22Rv1 (cell line): ENCODE measurements around the gene DHCR24.

Experiments
- H3K27ac ChIP-seq: fragments of 450-650 bp; 2 replicates; pipeline ENCODE4 v1.5.1; 2017
- ZFX ChIP-seq: fragments of 450-650 bp; IDR thresholded peaks from 2 replicates; pipeline ENCODE4 v1.6.1; 2017; ENCODE audit warnings: antibody characterized with exemption, borderline replicate concordance
- TF ChIP-seq, protein P1 (sequence below): fragments of 450-650 bp; IDR thresholded peaks from 2 replicates; pipeline ENCODE4 v1.5.1; 2017; ENCODE audit warnings: mild to moderate bottlenecking

The DHCR24 gene

DNA sequence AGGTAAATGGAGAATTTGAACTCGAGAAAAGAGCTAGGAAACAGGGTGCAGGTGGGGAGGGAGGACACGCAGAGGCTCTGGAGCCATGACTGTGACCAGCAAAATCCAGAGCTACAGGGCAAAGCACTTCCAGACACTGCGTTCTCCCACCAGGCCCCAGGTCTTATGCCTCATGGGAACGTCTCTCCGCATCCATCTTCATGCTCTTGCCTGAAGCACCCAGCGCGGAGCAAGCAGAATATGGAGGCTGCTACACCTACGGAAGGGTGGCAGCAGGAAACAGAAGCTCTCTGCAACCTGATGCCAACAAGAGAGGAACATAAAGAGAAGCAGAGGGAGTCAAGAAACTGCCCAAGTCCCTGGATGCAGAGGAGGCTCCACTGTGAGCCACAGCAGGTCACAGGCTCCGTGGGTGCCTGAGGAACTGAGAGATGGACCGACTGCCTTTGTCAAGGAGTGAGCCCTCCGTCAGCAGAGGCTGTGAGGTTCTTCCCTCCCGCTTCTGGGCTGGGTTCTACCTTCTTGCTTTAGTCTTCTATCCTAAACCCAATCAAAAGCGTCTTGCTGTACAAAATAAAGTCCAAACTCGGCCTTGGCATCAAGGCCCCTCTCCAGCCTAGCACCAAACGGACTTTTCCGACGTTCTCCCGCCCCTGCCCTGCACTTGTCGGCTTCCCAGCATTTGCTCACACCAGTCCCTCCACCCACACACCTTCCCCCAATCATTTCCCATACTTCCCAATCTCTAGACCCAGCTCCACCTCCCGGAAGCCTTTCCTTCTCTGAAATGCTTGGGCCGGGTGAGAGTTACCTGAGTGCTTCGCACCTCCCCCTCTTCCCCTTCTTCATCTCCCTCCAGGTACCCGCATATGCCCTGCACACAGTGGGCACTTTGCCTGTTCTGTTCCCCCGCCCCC, 930 bp downstream of the DHCR24 start:
- peak overlapping the region; percentile 96 for H3K27ac ChIP-seq
- TF ChIP-seq, protein P1, sequence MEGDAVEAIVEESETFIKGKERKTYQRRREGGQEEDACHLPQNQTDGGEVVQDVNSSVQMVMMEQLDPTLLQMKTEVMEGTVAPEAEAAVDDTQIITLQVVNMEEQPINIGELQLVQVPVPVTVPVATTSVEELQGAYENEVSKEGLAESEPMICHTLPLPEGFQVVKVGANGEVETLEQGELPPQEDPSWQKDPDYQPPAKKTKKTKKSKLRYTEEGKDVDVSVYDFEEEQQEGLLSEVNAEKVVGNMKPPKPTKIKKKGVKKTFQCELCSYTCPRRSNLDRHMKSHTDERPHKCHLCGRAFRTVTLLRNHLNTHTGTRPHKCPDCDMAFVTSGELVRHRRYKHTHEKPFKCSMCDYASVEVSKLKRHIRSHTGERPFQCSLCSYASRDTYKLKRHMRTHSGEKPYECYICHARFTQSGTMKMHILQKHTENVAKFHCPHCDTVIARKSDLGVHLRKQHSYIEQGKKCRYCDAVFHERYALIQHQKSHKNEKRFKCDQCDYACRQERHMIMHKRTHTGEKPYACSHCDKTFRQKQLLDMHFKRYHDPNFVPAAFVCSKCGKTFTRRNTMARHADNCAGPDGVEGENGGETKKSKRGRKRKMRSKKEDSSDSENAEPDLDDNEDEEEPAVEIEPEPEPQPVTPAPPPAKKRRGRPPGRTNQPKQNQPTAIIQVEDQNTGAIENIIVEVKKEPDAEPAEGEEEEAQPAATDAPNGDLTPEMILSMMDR, result no peak

DNA sequence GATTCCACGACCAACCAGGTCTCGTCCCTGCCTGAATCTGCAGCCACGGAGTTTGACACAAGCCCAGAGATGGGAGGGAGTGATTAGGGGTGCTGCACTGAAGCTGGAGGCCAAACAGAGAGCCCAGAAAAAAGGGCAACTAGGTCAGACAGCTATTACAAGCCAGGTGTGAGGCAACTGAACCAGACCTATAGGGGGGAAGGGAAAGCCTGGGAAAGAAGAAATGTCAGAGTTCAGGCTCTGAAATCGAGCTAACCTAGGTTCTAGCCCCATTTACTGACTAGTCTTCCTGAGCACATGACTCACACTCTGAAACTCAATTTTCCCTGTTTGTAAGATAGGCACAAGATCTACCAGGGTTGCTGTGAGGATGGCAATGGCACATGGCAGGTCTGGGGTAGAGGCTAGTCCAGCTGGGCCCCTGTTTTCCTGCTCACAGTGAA, 1.7 kb downstream of the DHCR24 start:
- H3K27ac ChIP-seq, result peak overlapping the region; percentile 96
- no peak for TF ChIP-seq ZFX
- TF ChIP-seq, protein P1, result no peak

GRCh38 chr1:54884768-54885167, 2.2 kb downstream of the DHCR24 start:
- TF ChIP-seq, protein P1, result no peak
- TF ChIP-seq ZFX, result no peak
- H3K27ac ChIP-seq, result peak overlapping the region; percentile 96

GRCh38 chr1:54884135-54884586, 2.8 kb downstream of the DHCR24 start:
- peak overlapping the region; percentile 96 for H3K27ac ChIP-seq
- TF ChIP-seq, protein P1, result no peak
- no peak for TF ChIP-seq ZFX

DNA sequence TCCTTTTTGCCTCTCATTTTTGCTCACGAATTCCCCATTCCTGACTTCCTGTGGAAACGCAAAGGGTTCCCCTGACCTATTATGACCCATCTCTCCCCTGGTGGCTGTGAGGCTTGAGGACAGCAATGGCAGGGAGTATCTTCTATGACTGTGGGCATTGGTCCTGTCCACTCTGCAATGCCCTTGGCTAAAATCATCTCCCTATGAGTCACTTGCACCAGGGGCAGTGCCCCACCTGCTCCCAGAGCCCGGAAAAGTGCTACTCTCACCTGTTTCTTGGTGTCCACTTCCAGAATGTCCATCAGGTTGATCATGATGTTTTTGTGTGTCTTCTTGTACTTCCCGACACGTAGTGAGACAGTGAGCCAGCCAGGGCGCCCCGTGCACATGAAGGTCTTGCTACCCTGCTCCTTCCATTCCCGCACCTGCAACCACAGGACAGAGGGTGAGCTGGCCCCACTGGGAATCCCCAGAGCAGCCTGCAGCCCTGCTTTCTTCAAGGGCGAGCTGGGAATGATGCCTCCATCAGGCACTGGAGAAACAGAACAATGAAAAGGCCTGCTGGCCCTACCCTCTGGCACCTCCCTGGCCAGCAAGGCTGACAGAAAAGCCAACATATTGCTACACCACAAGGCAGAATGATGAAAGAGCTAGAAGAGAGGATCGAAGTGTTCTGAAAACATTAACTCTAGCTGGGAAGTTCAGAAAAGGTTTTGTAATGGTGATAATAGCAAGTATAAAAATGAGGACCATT, 3.5 kb downstream of the DHCR24 start:
- peak overlapping the region; percentile 96 for H3K27ac ChIP-seq
- no peak for TF ChIP-seq ZFX
- TF ChIP-seq, protein P1, result no peak

GRCh38 chr1:54882519-54882918, 4.5 kb downstream of the DHCR24 start:
- TF ChIP-seq, protein P1, result no peak
- TF ChIP-seq ZFX, result no peak
- peak overlapping the region; percentile 96 for H3K27ac ChIP-seq

DNA sequence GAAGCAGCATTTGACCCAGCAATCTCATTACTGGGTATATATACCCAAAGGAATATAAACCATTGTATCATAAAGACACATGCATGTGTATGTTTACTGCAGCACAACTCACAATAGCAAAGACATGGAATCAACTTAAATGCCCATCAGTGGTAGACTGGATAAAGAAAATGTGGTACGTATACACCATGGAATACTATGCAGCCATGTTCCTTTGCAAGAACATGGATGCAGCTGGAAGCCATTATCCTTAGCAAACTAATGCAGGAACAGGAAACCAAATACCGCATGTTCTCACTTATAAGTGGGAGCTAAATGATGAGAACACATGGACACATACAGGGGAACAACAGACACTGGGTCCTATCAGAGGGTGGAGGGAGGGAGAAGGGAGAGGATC, 5.4 kb downstream of the DHCR24 start:
- H3K27ac ChIP-seq, result 0 out of 2 replicates have a peak overlapping the region, but pooled peaks have one; percentile 96
